MM.1S (cell line): ENCODE results near the gene SRSF6.

Experiments
- EZH2 ChIP-seq: fragments of 300-600 bp; sonication (generic); optimal IDR thresholded peaks from 2 replicates; pipeline ENCODE3; 2017; ENCODE audit warnings: low read depth, mild to moderate bottlenecking, antibody characterized with exemption, low read length, mixed read lengths
- EZH2phosphoT487 ChIP-seq: fragments of 300-600 bp; sonication (generic); IDR thresholded peaks from 2 replicates; pipeline ENCODE4 v1.6.1; 2018; ENCODE audit warnings: antibody characterized with exemption, low read length
- TF ChIP-seq, protein P1 (sequence below): fragments of 300-600 bp; sonication (generic); IDR thresholded peaks from 2 replicates; pipeline ENCODE4 v1.5.1; 2016; ENCODE audit warnings: antibody characterized with exemption, low read length, mixed read lengths

DNA sequence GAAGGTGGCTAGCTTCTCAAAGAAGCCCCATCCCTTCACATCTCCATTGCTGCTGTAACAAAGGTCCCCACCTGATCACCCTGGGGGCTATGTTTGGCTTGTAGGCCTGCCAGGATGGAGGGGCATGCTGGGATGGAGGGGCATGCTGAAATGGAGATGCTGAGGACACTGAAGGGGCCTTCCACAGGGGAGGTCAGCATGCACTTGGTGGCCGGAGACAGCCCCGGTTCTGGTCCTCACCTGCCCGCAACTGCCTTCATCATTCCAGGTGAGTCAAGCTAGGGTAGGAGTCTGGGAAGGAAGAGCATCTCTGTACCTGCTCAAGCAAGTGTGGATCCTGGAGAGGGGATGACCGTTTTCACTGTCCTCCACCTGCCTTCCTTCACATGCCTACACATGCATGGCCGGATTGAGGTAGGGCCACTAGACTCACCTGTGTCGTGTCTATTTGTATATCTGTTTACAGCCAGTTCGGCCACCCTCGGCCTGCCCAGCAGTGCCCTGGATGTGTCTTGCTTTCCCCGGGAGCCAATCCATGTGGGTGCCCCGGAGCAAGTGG is 55.8 kb downstream of the SRSF6 start:
- TF ChIP-seq, protein P1, sequence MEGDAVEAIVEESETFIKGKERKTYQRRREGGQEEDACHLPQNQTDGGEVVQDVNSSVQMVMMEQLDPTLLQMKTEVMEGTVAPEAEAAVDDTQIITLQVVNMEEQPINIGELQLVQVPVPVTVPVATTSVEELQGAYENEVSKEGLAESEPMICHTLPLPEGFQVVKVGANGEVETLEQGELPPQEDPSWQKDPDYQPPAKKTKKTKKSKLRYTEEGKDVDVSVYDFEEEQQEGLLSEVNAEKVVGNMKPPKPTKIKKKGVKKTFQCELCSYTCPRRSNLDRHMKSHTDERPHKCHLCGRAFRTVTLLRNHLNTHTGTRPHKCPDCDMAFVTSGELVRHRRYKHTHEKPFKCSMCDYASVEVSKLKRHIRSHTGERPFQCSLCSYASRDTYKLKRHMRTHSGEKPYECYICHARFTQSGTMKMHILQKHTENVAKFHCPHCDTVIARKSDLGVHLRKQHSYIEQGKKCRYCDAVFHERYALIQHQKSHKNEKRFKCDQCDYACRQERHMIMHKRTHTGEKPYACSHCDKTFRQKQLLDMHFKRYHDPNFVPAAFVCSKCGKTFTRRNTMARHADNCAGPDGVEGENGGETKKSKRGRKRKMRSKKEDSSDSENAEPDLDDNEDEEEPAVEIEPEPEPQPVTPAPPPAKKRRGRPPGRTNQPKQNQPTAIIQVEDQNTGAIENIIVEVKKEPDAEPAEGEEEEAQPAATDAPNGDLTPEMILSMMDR = no peak
- TF ChIP-seq EZH2 = no peak
- TF ChIP-seq EZH2phosphoT487 = no peak
